Panc1 (cell line): ENCODE measurements around the gene FPGT. TPM values are rescaled to one million over a fixed set of nuclear protein-coding genes. Genes with fewer than 3 reads are reported as not detected.

ENCODE experiments used
- total RNA-seq: library from RNA; stranded (reverse); gene quantifications from one replicate; pipeline ENCODE4 v1.2.1, GENCODE V29; 2021; ENCODE audit not compliant: unreplicated experiment

The FPGT gene
- total RNA-seq, 1 experiment from 2014 or later: 12.9 TPM

Other genes starting within 250 kb of the FPGT start
- 0.85 TPM for gene LRRIQ3, start 66 bp upstream of the FPGT start, total RNA-seq
- not detected for gene TNNI3K, start 37.1 kb downstream of the FPGT start, total RNA-seq